ENCODE data around the gene ALG1. TPM values are rescaled to one million over a fixed set of nuclear protein-coding genes. Genes with fewer than 3 reads are reported as not detected.

ALG1 gene
- total and polyA plus RNA-seq, 10 of the 15 experiments (the other 5 are each of a cell fraction or from before 2014, with no cell fraction given): 1.5 to 43.2 (median 23.8) TPM

DNA sequence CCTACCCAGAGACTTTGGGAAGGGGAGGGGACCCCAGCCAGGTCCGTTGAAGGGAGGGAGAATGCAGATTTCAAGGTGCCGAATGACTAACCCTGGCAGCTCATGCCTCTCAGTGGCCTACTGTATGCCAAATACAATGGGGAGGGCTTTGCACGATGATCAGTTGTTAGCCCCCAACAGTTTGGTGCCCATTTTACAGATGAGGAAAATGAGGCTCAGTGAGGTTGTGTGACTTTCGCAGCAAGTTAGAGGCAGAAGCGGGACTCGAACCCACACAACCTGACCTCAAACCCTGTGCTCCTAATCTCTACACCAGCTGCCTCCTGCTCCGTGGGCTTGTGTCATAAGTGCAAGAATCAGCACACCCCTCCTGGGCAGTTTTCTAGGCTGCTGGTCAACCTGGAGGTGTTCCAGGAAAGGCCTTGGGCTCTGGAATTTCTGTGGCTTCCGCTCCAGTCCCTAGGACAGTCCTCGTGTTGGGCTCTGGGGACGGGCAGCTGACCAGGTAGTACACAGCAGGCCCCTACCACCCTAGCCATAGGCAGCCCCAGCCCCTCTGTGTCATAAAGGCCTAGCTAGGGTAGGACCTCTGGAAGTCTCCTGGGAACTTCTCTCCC lies 26.0 kb upstream of the ALG1 start:
- H3K36me3 ChIP-seq (ENCODE audit: control insufficient read depth in 2 of 2, insufficient read depth in 2 of 2, low read length in 1 of 2): no peaks in the 10 kb centered on the region
- CTCF ChIA-PET: interaction anchor here (1.5 to 1.6 kb wide), 2 partner anchors 11 to 39 kb away, joined by 3 to 4 read pairs; no protein-coding TSS in a partner anchor
- FAIRE-seq (no peak), ATAC-seq (no peak), DNase-seq (ENCODE audit: low read depth, low spot score) (no peak)
- H3K4me3 ChIP-seq: no peak overlapping the region
- TF ChIP-seq EGR1 (IDR thresholded peaks at IDR 0.05; ENCODE audit: borderline replicate concordance in 1 of 2, low read depth in 2 of 2, low read length in 2 of 2): no peak
- TF ChIP-seq, protein P1, sequence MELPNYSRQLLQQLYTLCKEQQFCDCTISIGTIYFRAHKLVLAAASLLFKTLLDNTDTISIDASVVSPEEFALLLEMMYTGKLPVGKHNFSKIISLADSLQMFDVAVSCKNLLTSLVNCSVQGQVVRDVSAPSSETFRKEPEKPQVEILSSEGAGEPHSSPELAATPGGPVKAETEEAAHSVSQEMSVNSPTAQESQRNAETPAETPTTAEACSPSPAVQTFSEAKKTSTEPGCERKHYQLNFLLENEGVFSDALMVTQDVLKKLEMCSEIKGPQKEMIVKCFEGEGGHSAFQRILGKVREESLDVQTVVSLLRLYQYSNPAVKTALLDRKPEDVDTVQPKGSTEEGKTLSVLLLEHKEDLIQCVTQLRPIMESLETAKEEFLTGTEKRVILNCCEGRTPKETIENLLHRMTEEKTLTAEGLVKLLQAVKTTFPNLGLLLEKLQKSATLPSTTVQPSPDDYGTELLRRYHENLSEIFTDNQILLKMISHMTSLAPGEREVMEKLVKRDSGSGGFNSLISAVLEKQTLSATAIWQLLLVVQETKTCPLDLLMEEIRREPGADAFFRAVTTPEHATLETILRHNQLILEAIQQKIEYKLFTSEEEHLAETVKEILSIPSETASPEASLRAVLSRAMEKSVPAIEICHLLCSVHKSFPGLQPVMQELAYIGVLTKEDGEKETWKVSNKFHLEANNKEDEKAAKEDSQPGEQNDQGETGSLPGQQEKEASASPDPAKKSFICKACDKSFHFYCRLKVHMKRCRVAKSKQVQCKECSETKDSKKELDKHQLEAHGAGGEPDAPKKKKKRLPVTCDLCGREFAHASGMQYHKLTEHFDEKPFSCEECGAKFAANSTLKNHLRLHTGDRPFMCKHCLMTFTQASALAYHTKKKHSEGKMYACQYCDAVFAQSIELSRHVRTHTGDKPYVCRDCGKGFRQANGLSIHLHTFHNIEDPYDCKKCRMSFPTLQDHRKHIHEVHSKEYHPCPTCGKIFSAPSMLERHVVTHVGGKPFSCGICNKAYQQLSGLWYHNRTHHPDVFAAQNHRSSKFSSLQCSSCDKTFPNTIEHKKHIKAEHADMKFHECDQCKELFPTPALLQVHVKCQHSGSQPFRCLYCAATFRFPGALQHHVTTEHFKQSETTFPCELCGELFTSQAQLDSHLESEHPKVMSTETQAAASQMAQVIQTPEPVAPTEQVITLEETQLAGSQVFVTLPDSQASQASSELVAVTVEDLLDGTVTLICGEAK (IDR thresholded peaks at IDR 0.05; ENCODE audit: borderline replicate concordance): no peak
- no peak overlapping the region for H3K27ac ChIP-seq (ENCODE audit: control insufficient read depth, insufficient read depth)
- intact Hi-C loops (cut with micrococcal nuclease; ENCODE audit: unreplicated experiment): no loop called here
- no peaks in the 10 kb centered on the region for H3K79me2 ChIP-seq (ENCODE audit: control insufficient read depth, insufficient read depth, low read length)
- WGBS (ENCODE audit: insufficient coverage, insufficient replicate concordance, low lambda C conversion rate, missing lambda C conversion rate): 48% methylated on average over 10 of the region's 10 CpGs
- RAD21 ChIA-PET (ENCODE audit: unreplicated experiment): no interaction called here
- H2AFZ ChIP-seq (ENCODE audit: control insufficient read depth, low read depth, low read length): no peak overlapping the region
- peaks cover 23% of the 10 kb centered on the region for H3K4me1 ChIP-seq (ENCODE audit: control insufficient read depth, insufficient read depth, low read length)
- BruUV-seq (replicated peaks): no TSS peak
- POLR2A ChIA-PET: no interaction called here
- no peak overlapping the region for H3K4me2 ChIP-seq (ENCODE audit: control insufficient read depth, insufficient read depth)
- H3K9me3 ChIP-seq (replicated peaks; ENCODE audit: control insufficient read depth, insufficient read depth, low read length): no peaks in the 10 kb centered on the region; the same call in 1 of the 3 replicates
- H4K20me1 ChIP-seq (ENCODE audit: control insufficient read depth, insufficient read depth): no peaks in the 10 kb centered on the region
- H3K9ac ChIP-seq (ENCODE audit: control insufficient read depth, insufficient read depth, low read length): no peak overlapping the region
- H3K27me3 ChIP-seq (replicated peaks in 1 of 2; ENCODE audit: control insufficient read depth in 2 of 2, insufficient read depth in 2 of 2, low read length in 1 of 2): no peaks in the 10 kb centered on the region
- SMC1A ChIA-PET (ENCODE audit: uncharacterized antibody, unreplicated experiment): interaction anchor here (1.1 kb wide), 1 partner anchor 30 kb away, joined by 3 read pairs; no protein-coding TSS in a partner anchor
- in situ Hi-C loops (cut with MboI): no loop called here

All from GM12878 (cell line).